Ovary (tissue), 9 donors: ENCODE results near the gene PRKCQ. TPM values are rescaled to one million over a fixed set of nuclear protein-coding genes. Genes with fewer than 3 reads are reported as not detected.

Source experiments
- DNase-seq, 5 donors: peaks; one replicate each; pipeline ENCODE4 v3.0.0-alpha.2; 2019 to 2020
- H3K27ac ChIP-seq, 2 donors: fragments of 200-600 bp; one replicate each; pipeline versions ENCODE4 v1.5.1 to v1.8.0; 2019 to 2022
- H3K27me3 ChIP-seq: fragments of 200-600 bp; one replicate; pipeline ENCODE4 v1.8.0; 2022
- H3K36me3 ChIP-seq: fragments of 200-600 bp; sonication (generic); one replicate; pipeline ENCODE4 v1.5.1; 2019
- H3K4me1 ChIP-seq: one replicate; pipeline ENCODE4 v1.8.1; 2013; ENCODE audit warnings: mild to moderate bottlenecking, moderate library complexity; ENCODE audit not compliant: insufficient read depth
- H3K4me3 ChIP-seq: fragments of 200-600 bp; sonication (generic); one replicate; pipeline ENCODE4 v1.5.1; 2017
- H3K9me3 ChIP-seq, 2 donors: fragments of 200-600 bp in 1 of 2; sonication (generic) in 1 of 2; one replicate each; pipeline versions ENCODE4 v1.5.1 to v1.8.1; 2013 to 2019; ENCODE audit warnings: mild to moderate bottlenecking in 1 of 2, moderate library complexity in 1 of 2
- EP300 ChIP-seq: sonication (generic); formaldehyde crosslinking; IDR thresholded peaks from one replicate; pipeline ENCODE4 v1.6.1; 2017; ENCODE audit warnings: antibody characterized with exemption
- POLR2A ChIP-seq: fragments of 450-650 bp; IDR thresholded peaks from one replicate; pipeline ENCODE4 v1.6.1; 2017; ENCODE audit warnings: antibody characterized with exemption, mild to moderate bottlenecking, moderate library complexity
- WGBS, 3 donors: extraction: QIAGEN DNeasy Blood & Tissue Kit in 1 of 3; methylation state at CpG; one replicate each; pipeline versions ENCODE4 v1.1.5 to v1.1.7; 2013 to 2017; 5-methylcytosine and 5-hydroxymethylcytosine counted together
- intact Hi-C, 4 donors: fragments of 100-400 bp; cut with DNase I; formaldehyde crosslinking; loops; one replicate each; pipeline versions ENCODE4 v1.11.0 to v1.15.1; 2022 to 2023
- polyA plus RNA-seq, 2 donors: library from polyadenylated mRNA; stranded (reverse); fragments of 200-250 nt in 1 of 2; fragments of 350-450 nt in 1 of 2; fragmentation: Illumina TruSeq in 1 of 2; extraction: RNeasy Lipid Tissue Mini Kit (QIAGEN cat#74804) in 1 of 2; gene quantifications; one replicate each; pipeline ENCODE4 v1.2.3, GENCODE V29; 2013 to 2014
- total RNA-seq, 7 donors: library from RNA; depleted of rRNA in 2 of 7; stranded (reverse); fragments of >200 nt in 2 of 7; fragmentation: NEBNext Ultra II Directional in 3 of 7; extraction: Animal tissue kit (Norgen Biotek cat#: 25700) in 3 of 7; gene quantifications; one replicate each; pipeline versions ENCODE4 v1.1.0 to v1.2.4, GENCODE V29; 2016 to 2023
- TF ChIP-seq, protein P1 (sequence below), 3 donors: fragments of 450-650 bp in 2 of 3; fragments of 200-600 bp in 1 of 3; IDR thresholded peaks; one replicate each; pipeline versions ENCODE4 v1.5.1 to v1.8.0; 2016 to 2022; ENCODE audit warnings: antibody characterized with exemption in 3 of 3, mild to moderate bottlenecking in 1 of 3
- donor health status: DM: no; HTN: no; CAD: no; lungs with moderate emphysema.
- donor health status: DM: no; HTN: no; CAD: no.
- donor health status: Bipolar disorder and iron deficiency.
- donor health status: DM: yes; HTN: yes; CAD: no.
- donor health status: DM: no; HTN: no; CAD: no.
- donor health status: DM: yes; HTN: yes; CAD: no.

Gene PRKCQ
- total and polyA plus RNA-seq, 9 donors, result 0.71 to 3.6 (median 1.1) TPM

- no peak for TF ChIP-seq EP300
- TF ChIP-seq POLR2A, result no peak
- TF ChIP-seq, protein P1, sequence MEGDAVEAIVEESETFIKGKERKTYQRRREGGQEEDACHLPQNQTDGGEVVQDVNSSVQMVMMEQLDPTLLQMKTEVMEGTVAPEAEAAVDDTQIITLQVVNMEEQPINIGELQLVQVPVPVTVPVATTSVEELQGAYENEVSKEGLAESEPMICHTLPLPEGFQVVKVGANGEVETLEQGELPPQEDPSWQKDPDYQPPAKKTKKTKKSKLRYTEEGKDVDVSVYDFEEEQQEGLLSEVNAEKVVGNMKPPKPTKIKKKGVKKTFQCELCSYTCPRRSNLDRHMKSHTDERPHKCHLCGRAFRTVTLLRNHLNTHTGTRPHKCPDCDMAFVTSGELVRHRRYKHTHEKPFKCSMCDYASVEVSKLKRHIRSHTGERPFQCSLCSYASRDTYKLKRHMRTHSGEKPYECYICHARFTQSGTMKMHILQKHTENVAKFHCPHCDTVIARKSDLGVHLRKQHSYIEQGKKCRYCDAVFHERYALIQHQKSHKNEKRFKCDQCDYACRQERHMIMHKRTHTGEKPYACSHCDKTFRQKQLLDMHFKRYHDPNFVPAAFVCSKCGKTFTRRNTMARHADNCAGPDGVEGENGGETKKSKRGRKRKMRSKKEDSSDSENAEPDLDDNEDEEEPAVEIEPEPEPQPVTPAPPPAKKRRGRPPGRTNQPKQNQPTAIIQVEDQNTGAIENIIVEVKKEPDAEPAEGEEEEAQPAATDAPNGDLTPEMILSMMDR (IDR thresholded peaks at IDR 0.05), result no peak
- no peak overlapping the region for H3K4me3 ChIP-seq
- no peaks in the 10 kb centered on the region for H3K27me3 ChIP-seq
- intact Hi-C loops, result no loop called here
- no peaks in the 10 kb centered on the region for H3K36me3 ChIP-seq
- no peak overlapping the region for H3K27ac ChIP-seq
- 86 to 88% (median 87%) methylated on average over 4 of the region's 4 CpGs for WGBS, 3 donors
- no peaks in the 10 kb centered on the region for H3K9me3 ChIP-seq
- H3K4me1 ChIP-seq, result peaks cover 2% of the 10 kb centered on the region
- no peak for DNase-seq
Measured at GRCh38 chr10:6576326-6576725, 3.8 kb downstream of the PRKCQ start.

GRCh38 chr10:6574664-6575176 lies 5.4 kb downstream of the PRKCQ start:
- H3K36me3 ChIP-seq, result no peaks in the 10 kb centered on the region
- no peaks in the 10 kb centered on the region for H3K27me3 ChIP-seq
- no peaks in the 10 kb centered on the region for H3K4me1 ChIP-seq
- no peak overlapping the region for H3K4me3 ChIP-seq
- no peak for DNase-seq
- intact Hi-C loops, result no loop called here
- H3K27ac ChIP-seq, result no peak overlapping the region
- no peak for TF ChIP-seq POLR2A
- TF ChIP-seq, protein P1 (IDR thresholded peaks at IDR 0.05), result no peak
- no peak for TF ChIP-seq EP300
- whole genome bisulfite sequencing, 3 donors, result 94 to 98% (median 96%) methylated on average over 2 of the region's 2 CpGs
- no peaks in the 10 kb centered on the region for H3K9me3 ChIP-seq

DNA sequence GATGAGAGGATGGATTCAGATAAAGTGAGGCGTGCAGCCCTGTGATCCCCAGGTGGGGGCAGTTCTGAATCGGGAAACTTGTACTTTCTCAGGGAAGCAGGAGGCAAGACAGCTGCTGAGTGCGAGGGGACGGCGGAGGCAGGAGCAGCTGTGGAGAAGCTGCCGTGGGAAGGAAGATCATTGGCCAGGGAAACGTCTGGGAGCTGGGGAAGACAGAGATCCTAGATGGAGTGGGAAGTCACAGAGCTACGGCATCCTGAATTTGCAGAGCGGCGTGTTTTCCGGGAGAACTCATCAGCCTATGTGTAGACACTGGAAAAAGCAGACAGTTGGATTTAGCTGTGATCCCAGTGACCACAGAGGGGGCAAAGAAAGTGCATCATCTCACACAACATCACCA lies 9.2 kb downstream of the PRKCQ start:
- DNase-seq, result no peak
- intact Hi-C loops, result no loop called here
- no peaks in the 10 kb centered on the region for H3K36me3 ChIP-seq
- no peak overlapping the region for H3K27ac ChIP-seq
- WGBS, 3 donors, result 83 to 89% (median 85%) methylated on average over 11 of the region's 11 CpGs
- H3K4me3 ChIP-seq, result no peak overlapping the region
- TF ChIP-seq POLR2A, result no peak
- TF ChIP-seq, protein P1 (IDR thresholded peaks at IDR 0.05), result no peak
- no peak for TF ChIP-seq EP300
- no peaks in the 10 kb centered on the region for H3K4me1 ChIP-seq
- no peaks in the 10 kb centered on the region for H3K27me3 ChIP-seq
- no peaks in the 10 kb centered on the region for H3K9me3 ChIP-seq

- WGBS, 3 donors, result 66 to 77% (median 70%) methylated on average over 7 of the region's 7 CpGs
- TF ChIP-seq EP300, result no peak
- TF ChIP-seq, protein P1 (IDR thresholded peaks at IDR 0.05), result no peak
- no peak for TF ChIP-seq POLR2A
Measured at GRCh38 chr10:6569259-6569658, 10.8 kb downstream of the PRKCQ start.

More at GRCh38 chr10:6569259-6569658, 10.8 kb downstream of the PRKCQ start:
- Histone ChIP-seq H3K4me3 (no peak overlapping the region), H3K36me3 (no peaks in the 10 kb centered on the region), H3K9me3 (no peaks in the 10 kb centered on the region), H3K27ac (no peak overlapping the region), H3K27me3 (no peaks in the 10 kb centered on the region), H3K4me1 (no peaks in the 10 kb centered on the region)
- intact Hi-C loops, result no loop called here
- DNase-seq, result no peak
